NT2/D1 (cell line): ENCODE results near the gene ABCA13.

Source experiments
- SUZ12 ChIP-seq: IDR thresholded peaks from 2 replicates; pipeline ENCODE4 v1.6.1; 2011; ENCODE audit not compliant: insufficient read length, insufficient read depth; ENCODE audit errors: extremely low read depth
- ZNF274 ChIP-seq: IDR thresholded peaks from 2 replicates; pipeline ENCODE4 v1.6.1; 2011; ENCODE audit warnings: mild to moderate bottlenecking, low read depth, low read length

- no peak for TF ChIP-seq SUZ12
- TF ChIP-seq ZNF274 = no peak
Observed at GRCh38 chr7:48551652-48552051, 380.4 kb downstream of the ABCA13 start.
